Activated CD4-positive, alpha-beta T cell treated with anti-CD3 and anti-CD28 coated beads for 36 hours (primary cell): Measurements from ENCODE around the gene RPIA. TPM values are rescaled to one million over a fixed set of nuclear protein-coding genes. Genes with fewer than 3 reads are reported as not detected.
A peak's percentile ranks its signal among the peaks of the same experiment; 100 is the strongest.

Experiments
- ATAC-seq: fragments of 200-7000 bp; cut with Tn5 transposase; one replicate; pipeline ENCODE4 v1.10.0; 2021; ENCODE audit warnings: mild to moderate bottlenecking, moderate library complexity
- CTCF ChIA-PET: fragments of 350-600 bp; sonication (Branson Sonifier 250); formaldehyde crosslinking; loops from one replicate; lab custom pipeline; 2021; ENCODE audit warnings: antibody characterized with exemption; lab: Charles Lee
- POLR2A ChIA-PET: fragments of 350-600 bp; sonication (Branson Sonifier 250); formaldehyde crosslinking; loops from one replicate; lab custom pipeline; 2021; ENCODE audit warnings: antibody characterized with exemption, inconsistent platforms; lab: Charles Lee
- DNase-seq: peaks from one replicate; pipeline ENCODE4 v3.0.0-alpha.2; 2020
- H3K27ac Mint-ChIP-seq: one replicate; pipeline ENCODE4 v1.8.0; 2021; ENCODE audit warnings: mixed read lengths
- H3K27me3 Mint-ChIP-seq: one replicate; pipeline ENCODE4 v1.8.0; 2021; ENCODE audit warnings: mixed read lengths
- H3K36me3 Mint-ChIP-seq: one replicate; pipeline ENCODE4 v1.8.0; 2021; ENCODE audit warnings: low read depth, mixed read lengths
- H3K4me1 Mint-ChIP-seq: one replicate; pipeline ENCODE4 v1.8.0; 2021; ENCODE audit warnings: mixed read lengths
- H3K4me3 Mint-ChIP-seq: one replicate; pipeline ENCODE4 v1.8.0; 2021; ENCODE audit warnings: mild to moderate bottlenecking, moderate library complexity, mixed read lengths
- H3K9me3 Mint-ChIP-seq: one replicate; pipeline ENCODE4 v1.8.0; 2021; ENCODE audit warnings: low read depth, mixed read lengths
- intact Hi-C, 2 experiments: fragments of 100-400 bp; cut with DNase I in 1 of 2; cut with micrococcal nuclease in 1 of 2; formaldehyde crosslinking; loops; one replicate each; pipeline versions ENCODE4 v1.14.2 to v1.15.1; 2022 to 2024; cut with DNase I, micrococcal nuclease
- total RNA-seq, 2 experiments: library from RNA; stranded (reverse); gene quantifications; one replicate each; pipeline ENCODE4 v1.2.3, GENCODE V29; 2021

RPIA gene
- total RNA-seq, 2 experiments from 2014 or later = 38.3 to 65.4 TPM

- Mint-ChIP-seq H3K27me3 (peaks cover 3% of the 10 kb centered on the region), H3K4me1 (no peaks in the 10 kb centered on the region), H3K4me3 (no peak overlapping the region), H3K27ac (no peak overlapping the region), H3K36me3 (no peaks in the 10 kb centered on the region), H3K9me3 (no peaks in the 10 kb centered on the region)
- ATAC-seq (no peak), DNase-seq (no peak)
- ChIA-PET CTCF (no interaction called here), POLR2A (no interaction called here)
- intact Hi-C loops = no loop called here
Measured at GRCh38 chr2:88666576-88666975, 24.9 kb upstream of the RPIA start.

GRCh38 chr2:88667219-88667618, 24.3 kb upstream of the RPIA start:
- H3K27me3 Mint-ChIP-seq = peaks cover 3% of the 10 kb centered on the region
- H3K9me3 Mint-ChIP-seq = no peaks in the 10 kb centered on the region
- ChIA-PET POLR2A (no interaction called here), CTCF (interaction anchor here (2.0 to 6.8 kb wide), 2 partner anchors 77 to 94 kb away, joined by 7 to 125 read pairs; no protein-coding TSS in a partner anchor)
- no peaks in the 10 kb centered on the region for H3K4me1 Mint-ChIP-seq
- intact Hi-C loops = no loop called here
- no peak overlapping the region for H3K27ac Mint-ChIP-seq
- ATAC-seq (no peak), DNase-seq (no peak)
- no peaks in the 10 kb centered on the region for H3K36me3 Mint-ChIP-seq
- no peak overlapping the region for H3K4me3 Mint-ChIP-seq

GRCh38 chr2:88668862-88669261, 22.6 kb upstream of the RPIA start:
- POLR2A ChIA-PET = no interaction called here
- Mint-ChIP-seq H3K27ac (no peak overlapping the region), H3K36me3 (no peaks in the 10 kb centered on the region), H3K4me3 (no peak overlapping the region), H3K27me3 (peaks cover 3% of the 10 kb centered on the region), H3K9me3 (no peaks in the 10 kb centered on the region), H3K4me1 (no peaks in the 10 kb centered on the region)
- no peak for ATAC-seq
- no peak for DNase-seq
- intact Hi-C loops = loop anchor here in 1 of 2 experiments (1.0 kb wide), 1 partner anchor 42 kb away; the partner anchor contains the start of gene EIF2AK3
- CTCF ChIA-PET = interaction anchor here (0.7 to 6.8 kb wide), 13 partner anchors 12 to 597 kb away, joined by 3 to 125 read pairs (median 3); no protein-coding TSS in a partner anchor

- ChIA-PET POLR2A (no interaction called here), CTCF (interaction anchor here (0.7 to 6.8 kb wide), 16 partner anchors 11 to 598 kb away, joined by 3 to 125 read pairs (median 3); no protein-coding TSS in a partner anchor)
- Mint-ChIP-seq H3K9me3 (no peaks in the 10 kb centered on the region), H3K4me1 (no peaks in the 10 kb centered on the region), H3K27me3 (peaks cover 3% of the 10 kb centered on the region), H3K27ac (no peak overlapping the region), H3K36me3 (no peaks in the 10 kb centered on the region), H3K4me3 (no peak overlapping the region)
- ATAC-seq (peak; percentile 71), DNase-seq (peak; percentile 43)
- intact Hi-C loops = loop anchor here (1.0 to 10.0 kb wide), 4 partner anchors 42 to 477 kb away; partner anchors contain the start of gene EIF2AK3 (in 1 of the 2)
Measured at GRCh38 chr2:88669482-88670214, 21.8 kb upstream of the RPIA start.

- DNase-seq (peak; percentile 14), ATAC-seq (peak; percentile 74)
- H3K27ac Mint-ChIP-seq = no peak overlapping the region
- H3K27me3 Mint-ChIP-seq = peaks cover 3% of the 10 kb centered on the region
- H3K36me3 Mint-ChIP-seq = no peaks in the 10 kb centered on the region
- intact Hi-C loops = loop anchor here (1.0 to 10.0 kb wide), 5 partner anchors 43 to 480 kb away; no protein-coding TSS in a partner anchor
- CTCF ChIA-PET = interaction anchor here (0.6 to 6.8 kb wide), 16 partner anchors 8 to 81 kb away, joined by 3 to 125 read pairs (median 4); no protein-coding TSS in a partner anchor
- no peak overlapping the region for H3K4me3 Mint-ChIP-seq
- no peaks in the 10 kb centered on the region for H3K9me3 Mint-ChIP-seq
- H3K4me1 Mint-ChIP-seq = no peaks in the 10 kb centered on the region
- POLR2A ChIA-PET = no interaction called here
Measured at GRCh38 chr2:88671786-88672427, 19.6 kb upstream of the RPIA start.

GRCh38 chr2:88673363-88673762, 18.1 kb upstream of the RPIA start:
- CTCF ChIA-PET = interaction anchor here (0.7 to 6.8 kb wide), 8 partner anchors 9 to 83 kb away, joined by 3 to 125 read pairs (median 4); no protein-coding TSS in a partner anchor
- peaks cover 3% of the 10 kb centered on the region for H3K27me3 Mint-ChIP-seq
- no peak overlapping the region for H3K27ac Mint-ChIP-seq
- no peak overlapping the region for H3K4me3 Mint-ChIP-seq
- ATAC-seq = no peak
- H3K4me1 Mint-ChIP-seq = no peaks in the 10 kb centered on the region
- POLR2A ChIA-PET = no interaction called here
- H3K9me3 Mint-ChIP-seq = no peaks in the 10 kb centered on the region
- DNase-seq = no peak
- intact Hi-C loops = loop anchor here in 1 of 2 experiments (2.0 to 10.0 kb wide), 4 partner anchors 45 to 481 kb away; no protein-coding TSS in a partner anchor
- no peaks in the 10 kb centered on the region for H3K36me3 Mint-ChIP-seq

GRCh38 chr2:88680266-88680902, 11.1 kb upstream of the RPIA start:
- ATAC-seq (no peak), DNase-seq (no peak)
- Mint-ChIP-seq H3K36me3 (peaks cover 13% of the 10 kb centered on the region), H3K4me3 (no peak overlapping the region), H3K27ac (no peak overlapping the region), H3K27me3 (no peaks in the 10 kb centered on the region), H3K9me3 (peaks cover 7% of the 10 kb centered on the region), H3K4me1 (no peaks in the 10 kb centered on the region)
- ChIA-PET POLR2A (no interaction called here), CTCF (interaction anchor here (0.8 to 2.1 kb wide), 2 partner anchors 9 to 11 kb away, joined by 3 to 8 read pairs; no protein-coding TSS in a partner anchor)
- intact Hi-C loops = no loop called here

GRCh38 chr2:88680916-88681315, 10.6 kb upstream of the RPIA start:
- ATAC-seq (no peak), DNase-seq (no peak)
- Mint-ChIP-seq H3K4me3 (no peak overlapping the region), H3K27me3 (no peaks in the 10 kb centered on the region), H3K27ac (no peak overlapping the region), H3K4me1 (no peaks in the 10 kb centered on the region), H3K36me3 (peaks cover 13% of the 10 kb centered on the region), H3K9me3 (peaks cover 7% of the 10 kb centered on the region)
- intact Hi-C loops = no loop called here
- CTCF ChIA-PET = interaction anchor here (0.8 to 2.1 kb wide), 2 partner anchors 10 to 12 kb away, joined by 3 to 8 read pairs; no protein-coding TSS in a partner anchor
- POLR2A ChIA-PET = no interaction called here

- Mint-ChIP-seq H3K9me3 (peaks cover 7% of the 10 kb centered on the region), H3K4me3 (no peak overlapping the region), H3K27ac (no peak overlapping the region), H3K4me1 (no peaks in the 10 kb centered on the region), H3K36me3 (peaks cover 20% of the 10 kb centered on the region), H3K27me3 (no peaks in the 10 kb centered on the region)
- intact Hi-C loops = no loop called here
- ATAC-seq (no peak), DNase-seq (no peak)
- CTCF ChIA-PET = interaction anchor here (0.8 to 1.2 kb wide), 3 partner anchors 10 to 88 kb away, joined by 3 to 4 read pairs (median 4); no protein-coding TSS in a partner anchor
- POLR2A ChIA-PET = no interaction called here
Measured at GRCh38 chr2:88683160-88684021, 8.1 kb upstream of the RPIA start.

GRCh38 chr2:88684519-88684918, 7.0 kb upstream of the RPIA start:
- Mint-ChIP-seq H3K4me1 (peaks cover 2% of the 10 kb centered on the region), H3K9me3 (peaks cover 7% of the 10 kb centered on the region), H3K36me3 (peaks cover 22% of the 10 kb centered on the region), H3K4me3 (no peak overlapping the region), H3K27me3 (no peaks in the 10 kb centered on the region), H3K27ac (no peak overlapping the region)
- ChIA-PET CTCF (interaction anchor here (0.9 to 1.2 kb wide), 2 partner anchors 11 to 13 kb away, joined by 3 to 4 read pairs; no protein-coding TSS in a partner anchor), POLR2A (no interaction called here)
- no peak for ATAC-seq
- intact Hi-C loops = no loop called here
- no peak for DNase-seq
